B cell (primary cell): ENCODE results near the gene ZMAT5. TPM values are rescaled to one million over a fixed set of nuclear protein-coding genes. Genes with fewer than 3 reads are reported as not detected.
"Not testable (repeated sequence)": the region's sequence is repeated elsewhere in the genome, so short reads cannot be mapped to it uniquely, and the experiment has no call there.

ENCODE experiments used
- ATAC-seq: fragments of 200-7000 bp; cut with Tn5 transposase; one replicate; pipeline ENCODE4 v1.10.0; 2021; ENCODE audit warnings: low read depth, mild to moderate bottlenecking, moderate number of reproducible peaks, moderate library complexity
- CTCF ChIA-PET: fragments of 350-600 bp; sonication (Branson Sonifier 250); formaldehyde crosslinking; loops from one replicate; lab custom pipeline; 2021; ENCODE audit warnings: antibody characterized with exemption, inconsistent platforms; lab: Charles Lee
- POLR2A ChIA-PET: fragments of 350-600 bp; sonication (Branson Sonifier 250); formaldehyde crosslinking; loops from one replicate; lab custom pipeline; 2021; ENCODE audit warnings: antibody characterized with exemption; lab: Charles Lee
- DNase-seq: peaks from one replicate; pipeline ENCODE4 v3.0.0; 2013
- H2AFZ ChIP-seq: 2 replicates; pipeline ENCODE4 v1.6.1; 2012; ENCODE audit warnings: mild to moderate bottlenecking, low read depth, low read length; ENCODE audit not compliant: insufficient read depth, poor library complexity, severe bottlenecking
- H3K27ac ChIP-seq, 2 donors: 1 replicate in 1 of 2; 2 replicates in 1 of 2; pipeline ENCODE4 v1.5.1; 2012 to 2013; ENCODE audit warnings: low read length in 2 of 2, mild to moderate bottlenecking in 2 of 2, moderate library complexity in 1 of 2
- H3K27me3 ChIP-seq, 4 experiments: fragments of 200-600 bp in 1 of 4; sonication (generic) in 1 of 4; replicated peaks in 1 of 4; 1 replicate in 2 of 4; 2 replicates in 2 of 4; pipeline versions ENCODE4 v1.6.1 to v1.7.0; 2013 to 2016; ENCODE audit warnings: low read length in 3 of 4, mild to moderate bottlenecking in 2 of 4, mixed read lengths in 1 of 4, moderate library complexity in 1 of 4; ENCODE audit not compliant: insufficient read depth in 4 of 4, control insufficient read depth in 3 of 4; ENCODE audit errors: control extremely low read depth in 1 of 4
- H3K36me3 ChIP-seq, 2 experiments: replicated peaks in 1 of 2; 1 replicate in 1 of 2; 2 replicates in 1 of 2; pipeline versions ENCODE4 v1.6.1 to v1.7.1; 2013; ENCODE audit warnings: low read length in 1 of 2; ENCODE audit not compliant: insufficient read depth in 2 of 2, control insufficient read depth in 1 of 2; ENCODE audit errors: control extremely low read depth in 1 of 2, extremely low read depth in 1 of 2
- H3K4me1 ChIP-seq, 2 donors: fragments of 200-600 bp in 1 of 2; sonication (generic) in 1 of 2; 1 replicate in 1 of 2; 2 replicates in 1 of 2; pipeline versions ENCODE4 v1.5.1 to v1.6.1; 2013 to 2017; ENCODE audit warnings: low read length in 2 of 2; ENCODE audit not compliant: control insufficient read depth in 2 of 2, insufficient read depth in 2 of 2
- H3K4me2 ChIP-seq: replicated peaks from 2 replicates; pipeline ENCODE3; 2012; ENCODE audit warnings: mild to moderate bottlenecking, low read depth, low read length; ENCODE audit not compliant: poor library complexity, severe bottlenecking
- H3K4me3 ChIP-seq, 5 experiments: fragments of 200-600 bp in 1 of 5; sonication (generic) in 1 of 5; 1 replicate in 3 of 5; 2 replicates in 2 of 5; pipeline versions ENCODE4 v1.5.1 to v1.7.0; 2011 to 2016; ENCODE audit warnings: low read length in 4 of 5, mild to moderate bottlenecking in 4 of 5, low read depth in 2 of 5, control low read depth in 1 of 5, moderate library complexity in 1 of 5; ENCODE audit not compliant: insufficient read depth in 1 of 5; ENCODE audit errors: control extremely low read depth in 1 of 5, extremely low read depth in 1 of 5
- H3K79me2 ChIP-seq: fragments of 200-600 bp; sonication (generic); one replicate; pipeline ENCODE4 v1.6.0; 2016; ENCODE audit warnings: low read length; ENCODE audit not compliant: control insufficient read depth, insufficient read depth
- H3K9ac ChIP-seq: fragments of 200-600 bp; sonication (generic); 2 replicates; pipeline ENCODE4 v1.6.1; 2017; ENCODE audit warnings: mild to moderate bottlenecking, low read length, moderate library complexity
- H3K9me3 ChIP-seq, 3 donors: one replicate each; pipeline versions ENCODE4 v1.6.1 to v1.7.1; 2013; ENCODE audit warnings: low read length in 2 of 3; ENCODE audit not compliant: control insufficient read depth in 2 of 3, insufficient read depth in 1 of 3; ENCODE audit errors: control extremely low read depth in 1 of 3
- H4K20me1 ChIP-seq: 2 replicates; pipeline ENCODE4 v1.6.0; 2012; ENCODE audit warnings: mild to moderate bottlenecking, low read length; ENCODE audit not compliant: insufficient read depth, control insufficient read depth, poor library complexity, severe bottlenecking
- H3K27ac Mint-ChIP-seq: one replicate; pipeline ENCODE4 v1.8.0; 2021; ENCODE audit warnings: mixed read lengths
- H3K27me3 Mint-ChIP-seq: one replicate; pipeline ENCODE4 v1.8.0; 2021; ENCODE audit warnings: mixed read lengths
- H3K4me1 Mint-ChIP-seq: one replicate; pipeline ENCODE4 v1.8.0; 2021; ENCODE audit warnings: mixed read lengths
- H3K4me3 Mint-ChIP-seq: one replicate; pipeline ENCODE4 v1.8.0; 2021; ENCODE audit warnings: mixed read lengths
- H3K9me3 Mint-ChIP-seq: one replicate; pipeline ENCODE4 v1.8.0; 2022; ENCODE audit warnings: mixed read lengths; ENCODE audit not compliant: insufficient read depth
- EZH2 ChIP-seq: IDR thresholded peaks from 2 replicates; pipeline ENCODE4 v1.6.1; 2012; ENCODE audit warnings: borderline replicate concordance, low read depth, mild to moderate bottlenecking, moderate library complexity, low read length; ENCODE audit not compliant: insufficient read depth, poor library complexity, severe bottlenecking
- WGBS: methylation state at CpG from one replicate; pipeline ENCODE4 v1.1.5; 2013; ENCODE audit warnings: missing lambda C conversion rate; ENCODE audit not compliant: insufficient coverage; 5-methylcytosine and 5-hydroxymethylcytosine counted together
- intact Hi-C: fragments of 100-400 bp; cut with micrococcal nuclease; formaldehyde crosslinking; loops from one replicate; pipeline ENCODE4 v1.10.0; 2022
- polyA plus RNA-seq: library from polyadenylated mRNA; depleted of rRNA; stranded (reverse); fragments of >200 nt; gene quantifications from 2 replicates; pipeline ENCODE4 v1.2.3, GENCODE V29; 2012
- total RNA-seq, 2 donors: library from RNA; stranded (reverse); fragments of 120-200 nt in 1 of 2; gene quantifications; 1 replicate in 1 of 2; 2 replicates in 1 of 2; pipeline versions ENCODE4 v1.2.3 to v1.2.4, GENCODE V29; 2013 to 2022
- TF ChIP-seq, protein P1 (sequence below): fragments of 200-600 bp; IDR thresholded peaks from one replicate; pipeline ENCODE4 v1.8.0; 2022; ENCODE audit warnings: antibody characterized with exemption, mild to moderate bottlenecking

Gene ZMAT5
- total and polyA plus RNA-seq, 2 donors (not counting 1 experiment from before 2014, with no cell fraction given) = 17.8 to 26.3 TPM

DNA sequence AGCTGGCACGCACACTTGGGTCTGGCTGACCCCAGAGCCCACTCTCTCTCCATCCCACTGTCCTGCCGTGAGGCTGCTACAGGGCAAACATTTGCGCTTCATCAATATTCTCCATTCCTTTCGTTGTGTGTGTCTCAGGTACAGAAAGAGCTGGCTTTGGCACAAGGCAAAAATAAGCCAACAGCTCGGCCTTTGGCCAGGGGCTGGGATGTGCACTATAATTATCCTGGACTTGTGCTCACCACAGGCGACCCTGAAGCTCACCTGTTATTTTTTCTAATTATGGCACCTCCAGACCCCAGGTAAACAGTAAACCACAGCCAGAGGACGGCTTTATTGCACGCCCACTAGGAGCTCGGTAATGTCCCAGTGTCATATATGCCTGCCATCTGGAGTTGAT is 10.9 kb downstream of the ZMAT5 start:
- TF ChIP-seq, protein P1, sequence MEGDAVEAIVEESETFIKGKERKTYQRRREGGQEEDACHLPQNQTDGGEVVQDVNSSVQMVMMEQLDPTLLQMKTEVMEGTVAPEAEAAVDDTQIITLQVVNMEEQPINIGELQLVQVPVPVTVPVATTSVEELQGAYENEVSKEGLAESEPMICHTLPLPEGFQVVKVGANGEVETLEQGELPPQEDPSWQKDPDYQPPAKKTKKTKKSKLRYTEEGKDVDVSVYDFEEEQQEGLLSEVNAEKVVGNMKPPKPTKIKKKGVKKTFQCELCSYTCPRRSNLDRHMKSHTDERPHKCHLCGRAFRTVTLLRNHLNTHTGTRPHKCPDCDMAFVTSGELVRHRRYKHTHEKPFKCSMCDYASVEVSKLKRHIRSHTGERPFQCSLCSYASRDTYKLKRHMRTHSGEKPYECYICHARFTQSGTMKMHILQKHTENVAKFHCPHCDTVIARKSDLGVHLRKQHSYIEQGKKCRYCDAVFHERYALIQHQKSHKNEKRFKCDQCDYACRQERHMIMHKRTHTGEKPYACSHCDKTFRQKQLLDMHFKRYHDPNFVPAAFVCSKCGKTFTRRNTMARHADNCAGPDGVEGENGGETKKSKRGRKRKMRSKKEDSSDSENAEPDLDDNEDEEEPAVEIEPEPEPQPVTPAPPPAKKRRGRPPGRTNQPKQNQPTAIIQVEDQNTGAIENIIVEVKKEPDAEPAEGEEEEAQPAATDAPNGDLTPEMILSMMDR = no peak
- TF ChIP-seq EZH2 = no peak
- no peaks in the 10 kb centered on the region for H3K27me3 ChIP-seq
- H3K4me3 ChIP-seq = no peak overlapping the region
- Mint-ChIP-seq H3K9me3 (no peaks in the 10 kb centered on the region), H3K27me3 (no peaks in the 10 kb centered on the region), H3K27ac (no peak overlapping the region), H3K4me1 (peaks cover 6% of the 10 kb centered on the region), H3K4me3 (no peak overlapping the region)
- DNase-seq (no peak), ATAC-seq (no peak)
- peaks cover under 1 to 1% of the 10 kb centered on the region in 2 experiments for H3K36me3 ChIP-seq
- no peaks in the 10 kb centered on the region for H3K9me3 ChIP-seq
- H2AFZ ChIP-seq = no peak overlapping the region
- ChIA-PET POLR2A (no interaction called here), CTCF (interaction anchor here (1.0 kb wide), 1 partner anchor 9 kb away, joined by 3 read pairs; no protein-coding TSS in a partner anchor)
- H3K4me2 ChIP-seq = no peak overlapping the region
- H3K4me1 ChIP-seq = no peaks in the 10 kb centered on the region
- peaks cover 6% of the 10 kb centered on the region for H4K20me1 ChIP-seq
- no peak overlapping the region for H3K27ac ChIP-seq
- peaks cover 26% of the 10 kb centered on the region for H3K79me2 ChIP-seq
- intact Hi-C loops = no loop called here
- 97% methylated on average over 9 of the region's 9 CpGs for WGBS
- no peak overlapping the region for H3K9ac ChIP-seq

DNA sequence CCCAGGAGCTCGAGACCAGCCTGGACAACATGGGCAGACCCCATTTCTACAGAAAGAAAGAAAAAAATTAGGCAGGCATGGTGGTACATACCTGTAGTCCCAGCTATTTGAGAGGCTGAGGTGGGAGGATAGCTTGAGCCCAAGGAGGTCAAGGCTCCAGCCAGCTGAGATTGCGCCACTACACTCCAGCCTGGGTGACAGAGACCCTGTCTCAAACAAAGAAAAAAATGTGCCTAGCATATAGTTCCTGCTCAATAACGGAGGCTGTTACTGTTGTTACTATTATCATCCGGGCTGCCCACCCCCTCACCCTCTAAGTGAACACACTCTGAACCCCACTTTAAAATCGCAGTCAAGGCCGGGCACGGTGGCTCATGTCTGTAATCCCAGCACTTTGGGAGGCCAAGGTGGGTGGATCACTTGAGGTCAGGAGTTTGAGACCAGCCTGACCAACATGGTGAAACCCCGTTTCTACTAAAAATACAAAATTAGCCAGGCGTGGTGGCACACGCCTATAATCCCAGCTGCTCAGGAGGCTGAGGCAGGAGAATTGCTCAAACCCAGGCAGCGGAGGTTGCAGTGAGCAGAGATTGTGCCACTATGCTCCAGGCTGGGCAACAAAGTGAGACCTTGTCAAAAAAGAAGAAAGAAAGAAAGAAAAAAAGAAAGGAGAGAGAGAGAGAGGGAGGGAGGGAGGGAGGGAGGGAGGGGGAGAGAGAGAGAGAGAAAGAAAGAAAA is 12.0 kb downstream of the ZMAT5 start:
- H2AFZ ChIP-seq, DNase-seq, H3K36me3 ChIP-seq, H3K4me1 ChIP-seq, H3K4me1 Mint-ChIP-seq, H3K4me2 ChIP-seq, H3K27ac ChIP-seq, intact Hi-C loops, H3K9me3 ChIP-seq, H3K4me3 Mint-ChIP-seq, H3K27me3 ChIP-seq, POLR2A ChIA-PET, H3K9ac ChIP-seq, H3K9me3 Mint-ChIP-seq, H3K4me3 ChIP-seq, CTCF ChIA-PET, ATAC-seq, H3K27me3 Mint-ChIP-seq, H3K27ac Mint-ChIP-seq: not testable (repeated sequence)
- H4K20me1 ChIP-seq = peaks cover 12% of the 10 kb centered on the region
- H3K79me2 ChIP-seq = peaks cover 24% of the 10 kb centered on the region
- 85% methylated on average over 10 of the region's 11 CpGs for WGBS
